Measurements from ENCODE around the gene SPCS2. TPM values are rescaled to one million over a fixed set of nuclear protein-coding genes. Genes with fewer than 3 reads are reported as not detected.

SPCS2 gene
- total and polyA plus RNA-seq, 4 donors, result 80.9 to 169 (median 129) TPM

- no peak overlapping the region for H3K4me3 ChIP-seq
- H3K36me3 ChIP-seq (ENCODE audit: control insufficient read depth in 4 of 4, insufficient read depth in 4 of 4, low read length in 4 of 4), result peaks cover 7 to 45% (median 18%) of the 10 kb centered on the region in 4 donors
- WGBS, 2 donors, result 71 to 75% methylated on average over 5 of the region's 5 CpGs
- H3K9me3 ChIP-seq (ENCODE audit: control insufficient read depth in 4 of 4, insufficient read depth in 3 of 4, low read length in 3 of 4), result no peaks in the 10 kb centered on the region
- H3K27me3 ChIP-seq (ENCODE audit: control insufficient read depth in 3 of 3, insufficient read depth in 3 of 3, low read length in 2 of 3), result no peaks in the 10 kb centered on the region
- TF ChIP-seq CTCF (IDR thresholded peaks at IDR 0.05; ENCODE audit: control extremely low read depth, extremely low read depth), result no peak
- H3K4me1 ChIP-seq (ENCODE audit: control insufficient read depth in 5 of 5, insufficient read depth in 5 of 5, low read length in 5 of 5), result no peaks in the 10 kb centered on the region
- ATAC-seq (ENCODE audit: insufficient read depth, low FRiP score), result no peak
- H3K27ac ChIP-seq (ENCODE audit: low read depth in 1 of 2, low read length in 1 of 2), result no peak overlapping the region
- DNase-seq, result no peak
- H3K9ac ChIP-seq (ENCODE audit: insufficient read depth in 1 of 2, low read length in 2 of 2), result no peak overlapping the region
Observed at GRCh38 chr11:74932169-74932568, 16.9 kb upstream of the SPCS2 start.

- Histone ChIP-seq H3K9ac (ENCODE audit: insufficient read depth in 1 of 2, low read length in 2 of 2) (no peak overlapping the region), H3K4me1 (ENCODE audit: control insufficient read depth in 5 of 5, insufficient read depth in 5 of 5, low read length in 5 of 5) (no peaks in the 10 kb centered on the region), H3K36me3 (ENCODE audit: control insufficient read depth in 4 of 4, insufficient read depth in 4 of 4, low read length in 4 of 4) (peaks cover 7 to 44% (median 18%) of the 10 kb centered on the region in 4 donors), H3K9me3 (ENCODE audit: control insufficient read depth in 4 of 4, insufficient read depth in 3 of 4, low read length in 3 of 4) (no peaks in the 10 kb centered on the region), H3K27ac (ENCODE audit: low read depth in 1 of 2, low read length in 1 of 2) (no peak overlapping the region), H3K4me3 (no peak overlapping the region), H3K27me3 (ENCODE audit: control insufficient read depth in 3 of 3, insufficient read depth in 3 of 3, low read length in 2 of 3) (no peaks in the 10 kb centered on the region)
- DNase-seq, result no peak
- WGBS, 2 donors, result 85% methylated on average over 2 of the region's 2 CpGs
- TF ChIP-seq CTCF (IDR thresholded peaks at IDR 0.05; ENCODE audit: control extremely low read depth, extremely low read depth), result no peak
- no peak for ATAC-seq (ENCODE audit: insufficient read depth, low FRiP score)
Observed at GRCh38 chr11:74932797-74933196, 16.3 kb upstream of the SPCS2 start.

GRCh38 chr11:74933765-74934164 lies 15.3 kb upstream of the SPCS2 start:
- no peak overlapping the region for H3K9ac ChIP-seq (ENCODE audit: insufficient read depth in 1 of 2, low read length in 2 of 2)
- WGBS, 2 donors, result 96 to 98% methylated on average over 2 of the region's 2 CpGs
- DNase-seq (no peak), ATAC-seq (ENCODE audit: insufficient read depth, low FRiP score) (no peak)
- H3K27ac ChIP-seq (ENCODE audit: low read depth in 1 of 2, low read length in 1 of 2), result no peak overlapping the region
- no peaks in the 10 kb centered on the region for H3K27me3 ChIP-seq (ENCODE audit: control insufficient read depth in 3 of 3, insufficient read depth in 3 of 3, low read length in 2 of 3)
- H3K36me3 ChIP-seq (ENCODE audit: control insufficient read depth in 4 of 4, insufficient read depth in 4 of 4, low read length in 4 of 4), result peaks cover 7 to 48% (median 17%) of the 10 kb centered on the region in 4 donors
- H3K4me3 ChIP-seq, result no peak overlapping the region
- TF ChIP-seq CTCF (IDR thresholded peaks at IDR 0.05; ENCODE audit: control extremely low read depth, extremely low read depth), result no peak
- H3K9me3 ChIP-seq (ENCODE audit: control insufficient read depth in 4 of 4, insufficient read depth in 3 of 4, low read length in 3 of 4), result no peaks in the 10 kb centered on the region
- H3K4me1 ChIP-seq (ENCODE audit: control insufficient read depth in 5 of 5, insufficient read depth in 5 of 5, low read length in 5 of 5), result no peaks in the 10 kb centered on the region

DNA sequence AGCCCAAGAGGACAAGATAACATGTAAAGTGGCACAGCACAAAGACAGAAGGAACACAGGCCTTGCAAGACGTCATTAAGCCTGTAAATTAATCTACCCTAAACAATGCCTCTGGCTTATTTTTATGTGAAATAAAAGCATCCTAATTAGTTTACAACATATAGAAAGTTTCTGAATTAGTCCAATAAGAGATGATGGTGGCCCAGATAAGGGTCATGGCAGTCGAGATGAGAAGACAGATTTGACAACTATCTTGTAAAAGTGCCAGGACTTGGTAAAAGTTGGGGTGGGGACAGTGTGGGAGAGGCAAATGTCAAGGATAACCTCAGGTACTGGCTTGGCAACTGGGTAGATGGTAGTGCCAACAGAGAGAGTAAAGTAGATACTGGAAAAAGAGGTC lies 13.8 kb upstream of the SPCS2 start:
- no peak overlapping the region for H3K9ac ChIP-seq (ENCODE audit: insufficient read depth in 1 of 2, low read length in 2 of 2)
- DNase-seq, result no peak
- WGBS, 2 donors, result 84 to 97% methylated on average over 2 of the region's 2 CpGs
- no peak for TF ChIP-seq CTCF (IDR thresholded peaks at IDR 0.05; ENCODE audit: control extremely low read depth, extremely low read depth)
- no peaks in the 10 kb centered on the region for H3K4me1 ChIP-seq (ENCODE audit: control insufficient read depth in 5 of 5, insufficient read depth in 5 of 5, low read length in 5 of 5)
- H3K27me3 ChIP-seq (ENCODE audit: control insufficient read depth in 3 of 3, insufficient read depth in 3 of 3, low read length in 2 of 3), result no peaks in the 10 kb centered on the region
- H3K36me3 ChIP-seq (ENCODE audit: control insufficient read depth in 4 of 4, insufficient read depth in 4 of 4, low read length in 4 of 4), result peaks cover 0 to 47% (median 14%) of the 10 kb centered on the region in 4 donors
- H3K4me3 ChIP-seq, result no peak overlapping the region
- no peak for ATAC-seq (ENCODE audit: insufficient read depth, low FRiP score)
- H3K27ac ChIP-seq (ENCODE audit: low read depth in 1 of 2, low read length in 1 of 2), result no peak overlapping the region
- H3K9me3 ChIP-seq (ENCODE audit: control insufficient read depth in 4 of 4, insufficient read depth in 3 of 4, low read length in 3 of 4), result no peaks in the 10 kb centered on the region
